GDM1 (cell line): Measurements from ENCODE around the gene PARD3B.

Experiments used
- DNase-seq: peaks from one replicate; lab custom pipeline; 2025; lab: John Stamatoyannopoulos, UW

Gene PARD3B

GRCh38 chr2:205358351-205358815 is 813.1 kb downstream of the PARD3B start:
- no peak for DNase-seq

GRCh38 chr2:205361272-205361671 is 816.0 kb downstream of the PARD3B start:
- no peak for DNase-seq

GRCh38 chr2:205361970-205362369 is 816.7 kb downstream of the PARD3B start:
- no peak for DNase-seq

GRCh38 chr2:205364261-205364660 is 819.0 kb downstream of the PARD3B start:
- no peak for DNase-seq

- DNase-seq, result no peak
These were observed 821.2 kb downstream of the PARD3B start for GRCh38 chr2:205366336-205367060.

GRCh38 chr2:205367331-205367935 is 822.2 kb downstream of the PARD3B start:
- DNase-seq, result no peak

GRCh38 chr2:205369813-205370212 is 824.5 kb downstream of the PARD3B start:
- DNase-seq, result no peak

- DNase-seq, result no peak
These were observed 825.5 kb downstream of the PARD3B start for GRCh38 chr2:205370726-205371125.

GRCh38 chr2:205372141-205372540 is 826.9 kb downstream of the PARD3B start:
- DNase-seq, result no peak

- no peak for DNase-seq
These were observed 830.5 kb downstream of the PARD3B start for GRCh38 chr2:205375461-205376448.

- DNase-seq, result no peak
These were observed 832.0 kb downstream of the PARD3B start for GRCh38 chr2:205377324-205377723.

- DNase-seq, result no peak
These were observed 838.3 kb downstream of the PARD3B start for GRCh38 chr2:205383601-205384000.

- no peak for DNase-seq
These were observed 840.8 kb downstream of the PARD3B start for GRCh38 chr2:205386109-205386508.

GRCh38 chr2:205387350-205388055 is 842.2 kb downstream of the PARD3B start:
- DNase-seq, result no peak

GRCh38 chr2:205390866-205391265 is 845.6 kb downstream of the PARD3B start:
- peak; percentile 66 for DNase-seq

GRCh38 chr2:205401511-205401910 is 856.2 kb downstream of the PARD3B start:
- DNase-seq, result no peak

GRCh38 chr2:205402011-205402410 is 856.7 kb downstream of the PARD3B start:
- DNase-seq, result no peak

- DNase-seq, result no peak
These were observed 858.1 kb downstream of the PARD3B start for GRCh38 chr2:205403244-205403825.

- DNase-seq, result no peak
These were observed 859.9 kb downstream of the PARD3B start for GRCh38 chr2:205405194-205405593.

- DNase-seq, result no peak
These were observed 860.5 kb downstream of the PARD3B start for GRCh38 chr2:205405752-205406151.

- DNase-seq, result no peak
These were observed 862.7 kb downstream of the PARD3B start for GRCh38 chr2:205407984-205408383.
